B cell (primary cell): ENCODE data around the gene OR4D2. TPM values are rescaled to one million over a fixed set of nuclear protein-coding genes. Genes with fewer than 3 reads are reported as not detected.

Experiments used
- ATAC-seq: fragments of 200-7000 bp; cut with Tn5 transposase; one replicate; pipeline ENCODE4 v1.10.0; 2021; ENCODE audit warnings: low read depth, mild to moderate bottlenecking, moderate number of reproducible peaks, moderate library complexity
- CTCF ChIA-PET: fragments of 350-600 bp; sonication (Branson Sonifier 250); formaldehyde crosslinking; loops from one replicate; lab custom pipeline; 2021; ENCODE audit warnings: antibody characterized with exemption, inconsistent platforms; lab: Charles Lee
- POLR2A ChIA-PET: fragments of 350-600 bp; sonication (Branson Sonifier 250); formaldehyde crosslinking; loops from one replicate; lab custom pipeline; 2021; ENCODE audit warnings: antibody characterized with exemption; lab: Charles Lee
- DNase-seq: peaks from one replicate; pipeline ENCODE4 v3.0.0; 2013
- H2AFZ ChIP-seq: 2 replicates; pipeline ENCODE4 v1.6.1; 2012; ENCODE audit warnings: mild to moderate bottlenecking, low read depth, low read length; ENCODE audit not compliant: insufficient read depth, poor library complexity, severe bottlenecking
- H3K27ac ChIP-seq, 2 donors: 1 replicate in 1 of 2; 2 replicates in 1 of 2; pipeline ENCODE4 v1.5.1; 2012 to 2013; ENCODE audit warnings: low read length in 2 of 2, mild to moderate bottlenecking in 2 of 2, moderate library complexity in 1 of 2
- H3K27me3 ChIP-seq, 4 experiments: fragments of 200-600 bp in 1 of 4; sonication (generic) in 1 of 4; replicated peaks in 1 of 4; 1 replicate in 2 of 4; 2 replicates in 2 of 4; pipeline versions ENCODE4 v1.6.1 to v1.7.0; 2013 to 2016; ENCODE audit warnings: low read length in 3 of 4, mild to moderate bottlenecking in 2 of 4, mixed read lengths in 1 of 4, moderate library complexity in 1 of 4; ENCODE audit not compliant: insufficient read depth in 4 of 4, control insufficient read depth in 3 of 4; ENCODE audit errors: control extremely low read depth in 1 of 4
- H3K36me3 ChIP-seq, 2 experiments: replicated peaks in 1 of 2; 1 replicate in 1 of 2; 2 replicates in 1 of 2; pipeline versions ENCODE4 v1.6.1 to v1.7.1; 2013; ENCODE audit warnings: low read length in 1 of 2; ENCODE audit not compliant: insufficient read depth in 2 of 2, control insufficient read depth in 1 of 2; ENCODE audit errors: control extremely low read depth in 1 of 2, extremely low read depth in 1 of 2
- H3K4me1 ChIP-seq, 2 donors: fragments of 200-600 bp in 1 of 2; sonication (generic) in 1 of 2; 1 replicate in 1 of 2; 2 replicates in 1 of 2; pipeline versions ENCODE4 v1.5.1 to v1.6.1; 2013 to 2017; ENCODE audit warnings: low read length in 2 of 2; ENCODE audit not compliant: control insufficient read depth in 2 of 2, insufficient read depth in 2 of 2
- H3K4me2 ChIP-seq: replicated peaks from 2 replicates; pipeline ENCODE3; 2012; ENCODE audit warnings: mild to moderate bottlenecking, low read depth, low read length; ENCODE audit not compliant: poor library complexity, severe bottlenecking
- H3K4me3 ChIP-seq, 5 experiments: fragments of 200-600 bp in 1 of 5; sonication (generic) in 1 of 5; 1 replicate in 3 of 5; 2 replicates in 2 of 5; pipeline versions ENCODE4 v1.5.1 to v1.7.0; 2011 to 2016; ENCODE audit warnings: low read length in 4 of 5, mild to moderate bottlenecking in 4 of 5, low read depth in 2 of 5, control low read depth in 1 of 5, moderate library complexity in 1 of 5; ENCODE audit not compliant: insufficient read depth in 1 of 5; ENCODE audit errors: control extremely low read depth in 1 of 5, extremely low read depth in 1 of 5
- H3K79me2 ChIP-seq: fragments of 200-600 bp; sonication (generic); one replicate; pipeline ENCODE4 v1.6.0; 2016; ENCODE audit warnings: low read length; ENCODE audit not compliant: control insufficient read depth, insufficient read depth
- H3K9ac ChIP-seq: fragments of 200-600 bp; sonication (generic); 2 replicates; pipeline ENCODE4 v1.6.1; 2017; ENCODE audit warnings: mild to moderate bottlenecking, low read length, moderate library complexity
- H3K9me3 ChIP-seq, 3 donors: one replicate each; pipeline versions ENCODE4 v1.6.1 to v1.7.1; 2013; ENCODE audit warnings: low read length in 2 of 3; ENCODE audit not compliant: control insufficient read depth in 2 of 3, insufficient read depth in 1 of 3; ENCODE audit errors: control extremely low read depth in 1 of 3
- H4K20me1 ChIP-seq: 2 replicates; pipeline ENCODE4 v1.6.0; 2012; ENCODE audit warnings: mild to moderate bottlenecking, low read length; ENCODE audit not compliant: insufficient read depth, control insufficient read depth, poor library complexity, severe bottlenecking
- H3K27ac Mint-ChIP-seq: one replicate; pipeline ENCODE4 v1.8.0; 2021; ENCODE audit warnings: mixed read lengths
- H3K27me3 Mint-ChIP-seq: one replicate; pipeline ENCODE4 v1.8.0; 2021; ENCODE audit warnings: mixed read lengths
- H3K4me1 Mint-ChIP-seq: one replicate; pipeline ENCODE4 v1.8.0; 2021; ENCODE audit warnings: mixed read lengths
- H3K4me3 Mint-ChIP-seq: one replicate; pipeline ENCODE4 v1.8.0; 2021; ENCODE audit warnings: mixed read lengths
- H3K9me3 Mint-ChIP-seq: one replicate; pipeline ENCODE4 v1.8.0; 2022; ENCODE audit warnings: mixed read lengths; ENCODE audit not compliant: insufficient read depth
- EZH2 ChIP-seq: IDR thresholded peaks from 2 replicates; pipeline ENCODE4 v1.6.1; 2012; ENCODE audit warnings: borderline replicate concordance, low read depth, mild to moderate bottlenecking, moderate library complexity, low read length; ENCODE audit not compliant: insufficient read depth, poor library complexity, severe bottlenecking
- WGBS: methylation state at CpG from one replicate; pipeline ENCODE4 v1.1.5; 2013; ENCODE audit warnings: missing lambda C conversion rate; ENCODE audit not compliant: insufficient coverage; 5-methylcytosine and 5-hydroxymethylcytosine counted together
- intact Hi-C: fragments of 100-400 bp; cut with micrococcal nuclease; formaldehyde crosslinking; loops from one replicate; pipeline ENCODE4 v1.10.0; 2022
- polyA plus RNA-seq: library from polyadenylated mRNA; depleted of rRNA; stranded (reverse); fragments of >200 nt; gene quantifications from 2 replicates; pipeline ENCODE4 v1.2.3, GENCODE V29; 2012
- total RNA-seq, 2 donors: library from RNA; stranded (reverse); fragments of 120-200 nt in 1 of 2; gene quantifications; 1 replicate in 1 of 2; 2 replicates in 1 of 2; pipeline versions ENCODE4 v1.2.3 to v1.2.4, GENCODE V29; 2013 to 2022
- TF ChIP-seq, protein P1 (sequence below): fragments of 200-600 bp; IDR thresholded peaks from one replicate; pipeline ENCODE4 v1.8.0; 2022; ENCODE audit warnings: antibody characterized with exemption, mild to moderate bottlenecking

Gene OR4D2
- total and polyA plus RNA-seq, 2 donors (not counting 1 experiment from before 2014, with no cell fraction given): not detected

DNA sequence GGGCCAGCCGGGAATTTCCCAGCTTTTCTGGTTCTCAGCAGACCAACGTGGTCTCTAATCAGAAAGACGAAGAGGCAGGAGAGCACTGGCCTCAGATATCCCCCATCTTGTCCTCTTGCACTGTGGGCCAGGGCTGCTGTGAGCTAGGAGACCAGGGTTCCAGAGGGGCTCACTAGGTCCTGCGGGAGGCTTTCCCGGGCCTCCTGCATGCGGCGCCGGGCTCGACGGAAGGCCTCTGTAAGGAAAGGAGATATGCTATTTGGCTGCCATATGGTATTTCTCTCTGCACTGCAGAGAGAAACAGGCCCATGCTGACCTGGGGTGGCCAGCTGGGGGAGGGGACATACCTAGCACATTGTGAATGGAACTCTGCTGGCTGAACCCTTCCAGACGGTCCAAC is 39.2 kb downstream of the OR4D2 start:
- H3K4me2 ChIP-seq: no peak overlapping the region
- H3K4me1 ChIP-seq: no peaks in the 10 kb centered on the region
- H3K9me3 ChIP-seq: no peaks in the 10 kb centered on the region
- H3K4me1 Mint-ChIP-seq: no peaks in the 10 kb centered on the region
- ATAC-seq (no peak), DNase-seq (no peak)
- no peak overlapping the region for H3K9ac ChIP-seq
- no peaks in the 10 kb centered on the region for H3K27me3 Mint-ChIP-seq
- no peaks in the 10 kb centered on the region for H3K9me3 Mint-ChIP-seq
- ChIA-PET POLR2A (no interaction called here), CTCF (interaction anchor here (1.1 kb wide), 1 partner anchor 44 kb away, joined by 3 read pairs; no protein-coding TSS in a partner anchor)
- no peak overlapping the region for H2AFZ ChIP-seq
- H3K36me3 ChIP-seq: peaks cover 0 to 3% of the 10 kb centered on the region in 2 experiments
- TF ChIP-seq, protein P1, sequence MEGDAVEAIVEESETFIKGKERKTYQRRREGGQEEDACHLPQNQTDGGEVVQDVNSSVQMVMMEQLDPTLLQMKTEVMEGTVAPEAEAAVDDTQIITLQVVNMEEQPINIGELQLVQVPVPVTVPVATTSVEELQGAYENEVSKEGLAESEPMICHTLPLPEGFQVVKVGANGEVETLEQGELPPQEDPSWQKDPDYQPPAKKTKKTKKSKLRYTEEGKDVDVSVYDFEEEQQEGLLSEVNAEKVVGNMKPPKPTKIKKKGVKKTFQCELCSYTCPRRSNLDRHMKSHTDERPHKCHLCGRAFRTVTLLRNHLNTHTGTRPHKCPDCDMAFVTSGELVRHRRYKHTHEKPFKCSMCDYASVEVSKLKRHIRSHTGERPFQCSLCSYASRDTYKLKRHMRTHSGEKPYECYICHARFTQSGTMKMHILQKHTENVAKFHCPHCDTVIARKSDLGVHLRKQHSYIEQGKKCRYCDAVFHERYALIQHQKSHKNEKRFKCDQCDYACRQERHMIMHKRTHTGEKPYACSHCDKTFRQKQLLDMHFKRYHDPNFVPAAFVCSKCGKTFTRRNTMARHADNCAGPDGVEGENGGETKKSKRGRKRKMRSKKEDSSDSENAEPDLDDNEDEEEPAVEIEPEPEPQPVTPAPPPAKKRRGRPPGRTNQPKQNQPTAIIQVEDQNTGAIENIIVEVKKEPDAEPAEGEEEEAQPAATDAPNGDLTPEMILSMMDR: no peak
- no peak for TF ChIP-seq EZH2
- WGBS: 93% methylated on average over 9 of the region's 11 CpGs
- H3K4me3 Mint-ChIP-seq: no peak overlapping the region
- no peaks in the 10 kb centered on the region for H3K27me3 ChIP-seq
- H3K27ac Mint-ChIP-seq: no peak overlapping the region
- intact Hi-C loops: no loop called here
- no peaks in the 10 kb centered on the region for H4K20me1 ChIP-seq
- no peaks in the 10 kb centered on the region for H3K79me2 ChIP-seq
- H3K4me3 ChIP-seq: no peak overlapping the region
- H3K27ac ChIP-seq: no peak overlapping the region

DNA sequence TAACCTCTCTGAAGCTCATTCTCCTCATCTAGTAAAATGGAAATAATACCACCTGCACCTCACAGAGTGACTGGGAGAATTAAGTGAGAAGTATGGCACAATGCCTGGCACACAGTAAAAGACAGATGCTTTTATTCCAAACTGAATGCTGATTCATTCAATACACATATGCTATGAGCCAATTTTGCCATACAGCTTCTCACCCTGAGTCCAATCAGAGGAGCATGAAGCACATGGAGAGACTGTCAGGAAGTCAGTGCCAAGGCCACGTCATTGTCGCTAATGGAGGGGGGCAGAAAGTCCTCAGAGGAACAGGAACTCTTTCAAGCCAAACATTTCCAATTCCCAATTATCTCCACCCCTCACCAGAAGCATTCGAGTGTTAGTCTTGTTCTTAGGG is 40.7 kb downstream of the OR4D2 start:
- Histone ChIP-seq H3K9ac (no peak overlapping the region), H3K79me2 (no peaks in the 10 kb centered on the region), H3K27ac (no peak overlapping the region), H3K27me3 (no peaks in the 10 kb centered on the region), H3K9me3 (no peaks in the 10 kb centered on the region), H4K20me1 (no peaks in the 10 kb centered on the region), H3K4me1 (no peaks in the 10 kb centered on the region), H3K4me3 (no peak overlapping the region), H3K36me3 (peaks cover 0 to 6% of the 10 kb centered on the region in 2 experiments), H2AFZ (no peak overlapping the region), H3K4me2 (no peak overlapping the region)
- no peak for TF ChIP-seq EZH2
- TF ChIP-seq, protein P1: no peak
- H3K4me3 Mint-ChIP-seq: no peak overlapping the region
- DNase-seq (no peak), ATAC-seq (no peak)
- WGBS: 94% methylated on average over 2 of the region's 3 CpGs
- H3K4me1 Mint-ChIP-seq: no peaks in the 10 kb centered on the region
- ChIA-PET POLR2A (no interaction called here), CTCF (interaction anchor here (0.6 to 0.9 kb wide), 2 partner anchors 15 to 228 kb away, joined by 3 read pairs; no protein-coding TSS in a partner anchor)
- no peak overlapping the region for H3K27ac Mint-ChIP-seq
- no peaks in the 10 kb centered on the region for H3K9me3 Mint-ChIP-seq
- intact Hi-C loops: no loop called here
- no peaks in the 10 kb centered on the region for H3K27me3 Mint-ChIP-seq
